NK-92 treated with Interleukin-12 subunit alpha and Interleukin-12 subunit beta, amount 100 ng/mL, for 24 hours (cell line): ENCODE data around the gene TARP.

Experiments used
- DNase-seq: peaks from one replicate; lab custom pipeline; 2025; lab: John Stamatoyannopoulos, UW

Gene TARP

GRCh38 chr7:38273286-38273995, at the start of gene TARP:
TARP (minus strand) TSS chr7:38273636.
- DNase-seq: no peak

GRCh38 chr7:38323156-38323555, 49.7 kb upstream of the TARP start:
- DNase-seq: no peak

GRCh38 chr7:38322461-38322860, 49.0 kb upstream of the TARP start:
- no peak for DNase-seq

GRCh38 chr7:38321967-38322366, 48.5 kb upstream of the TARP start:
- no peak for DNase-seq

GRCh38 chr7:38321515-38321944, 48.1 kb upstream of the TARP start:
- no peak for DNase-seq

GRCh38 chr7:38321050-38321449, 47.6 kb upstream of the TARP start:
- DNase-seq: no peak

GRCh38 chr7:38319873-38320272, 46.4 kb upstream of the TARP start:
- DNase-seq: no peak

GRCh38 chr7:38318803-38319416, 45.5 kb upstream of the TARP start:
- no peak for DNase-seq

- no peak for DNase-seq
Observed at GRCh38 chr7:38318241-38318640, 44.8 kb upstream of the TARP start.

GRCh38 chr7:38317515-38317914, 44.1 kb upstream of the TARP start:
- DNase-seq: peak; percentile 82

GRCh38 chr7:38316733-38317360, 43.4 kb upstream of the TARP start:
- no peak for DNase-seq

- DNase-seq: no peak
Observed at GRCh38 chr7:38315410-38315809, 42.0 kb upstream of the TARP start.

GRCh38 chr7:38312821-38313220, 39.4 kb upstream of the TARP start:
- DNase-seq: no peak

- peak; percentile 79 for DNase-seq
Observed at GRCh38 chr7:38311329-38311937, 38.0 kb upstream of the TARP start.

- DNase-seq: no peak
Observed at GRCh38 chr7:38310591-38311101, 37.2 kb upstream of the TARP start.

GRCh38 chr7:38309555-38309954, 36.1 kb upstream of the TARP start:
- no peak for DNase-seq

GRCh38 chr7:38308140-38308539, 34.7 kb upstream of the TARP start:
- no peak for DNase-seq

- no peak for DNase-seq
Observed at GRCh38 chr7:38307640-38308039, 34.2 kb upstream of the TARP start.

GRCh38 chr7:38306914-38307313, 33.5 kb upstream of the TARP start:
- peak; percentile 69 for DNase-seq

GRCh38 chr7:38306171-38306570, 32.7 kb upstream of the TARP start:
- DNase-seq: no peak

GRCh38 chr7:38303866-38304265, 30.4 kb upstream of the TARP start:
- no peak for DNase-seq

GRCh38 chr7:38300175-38300574, 26.7 kb upstream of the TARP start:
- DNase-seq: peak; percentile 73
